ENCODE results near the gene COL26A1.
"Not testable (repeated sequence)": the region's sequence is repeated elsewhere in the genome, so short reads cannot be mapped to it uniquely, and the experiment has no call there.

COL26A1 gene

GRCh38 chr7:101402835-101403234, 40.2 kb downstream of the COL26A1 start:
- no peak for FAIRE-seq

- FAIRE-seq, result no peak
These were observed 42.9 kb downstream of the COL26A1 start for GRCh38 chr7:101405474-101406067.

GRCh38 chr7:101410743-101411507, 48.2 kb downstream of the COL26A1 start:
- FAIRE-seq, result no peak

- no peak for FAIRE-seq
These were observed 48.8 kb downstream of the COL26A1 start for GRCh38 chr7:101411508-101411874.

GRCh38 chr7:101412976-101413375, 50.3 kb downstream of the COL26A1 start:
- FAIRE-seq, result no peak

GRCh38 chr7:101418694-101419093, 56.0 kb downstream of the COL26A1 start:
- no peak for FAIRE-seq

GRCh38 chr7:101419831-101420230, 57.2 kb downstream of the COL26A1 start:
- FAIRE-seq, result no peak

GRCh38 chr7:101420436-101420835, 57.8 kb downstream of the COL26A1 start:
- FAIRE-seq, result no peak

- no peak for FAIRE-seq
These were observed 59.9 kb downstream of the COL26A1 start for GRCh38 chr7:101422356-101423195.

GRCh38 chr7:101426303-101427011, 63.8 kb downstream of the COL26A1 start:
- FAIRE-seq, result no peak

- FAIRE-seq, result no peak
These were observed 65.6 kb downstream of the COL26A1 start for GRCh38 chr7:101428093-101428866.

- no peak for FAIRE-seq
These were observed 69.6 kb downstream of the COL26A1 start for GRCh38 chr7:101432316-101432715.

GRCh38 chr7:101433688-101434087, 71.0 kb downstream of the COL26A1 start:
- FAIRE-seq, result no peak

GRCh38 chr7:101434155-101434554, 71.5 kb downstream of the COL26A1 start:
- not testable (repeated sequence) for FAIRE-seq

- no peak for FAIRE-seq
These were observed 73.0 kb downstream of the COL26A1 start for GRCh38 chr7:101435461-101436220.

GRCh38 chr7:101436221-101436735, 73.6 kb downstream of the COL26A1 start:
- FAIRE-seq, result no peak

- FAIRE-seq, result no peak
These were observed 74.3 kb downstream of the COL26A1 start for GRCh38 chr7:101436857-101437576.

- no peak for FAIRE-seq
These were observed 79.2 kb downstream of the COL26A1 start for GRCh38 chr7:101441890-101442289.

- FAIRE-seq, result no peak
These were observed 79.9 kb downstream of the COL26A1 start for GRCh38 chr7:101442426-101443070.

GRCh38 chr7:101450064-101450463, 87.4 kb downstream of the COL26A1 start:
- no peak for FAIRE-seq
